AG09319 (cell line): Measurements from ENCODE around the gene FBXO34.

Source experiments
- DNase-seq: peaks from one replicate; pipeline ENCODE4 v3.0.0-alpha.2; 2010; ENCODE audit warnings: low read depth; ENCODE audit errors: extremely low read depth
- TF ChIP-seq, protein P1 (sequence below): IDR thresholded peaks from 2 replicates; pipeline ENCODE4 v1.5.1; 2011; ENCODE audit warnings: low read depth, mild to moderate bottlenecking, inconsistent platforms, low read length, moderate library complexity

Gene FBXO34

DNA sequence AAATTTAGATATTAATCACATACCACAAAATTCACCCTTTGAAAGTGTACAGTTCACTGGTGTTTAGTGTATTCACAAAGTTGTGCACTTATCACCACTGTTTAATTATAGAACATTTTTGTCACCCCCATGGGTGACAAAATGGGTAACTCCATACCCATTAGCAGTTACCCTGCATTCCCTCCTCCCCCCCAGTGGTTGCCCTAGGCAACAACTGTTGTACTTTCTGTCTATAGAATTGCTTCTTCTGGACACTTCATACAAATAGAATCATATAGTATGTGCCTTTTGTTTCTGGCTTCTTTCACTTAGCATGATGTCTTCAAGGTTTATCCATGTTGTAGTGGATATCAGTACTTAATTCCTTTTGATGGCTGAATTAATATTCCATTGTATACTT, 52.7 kb downstream of the FBXO34 start:
- no peak for DNase-seq
- TF ChIP-seq, protein P1, sequence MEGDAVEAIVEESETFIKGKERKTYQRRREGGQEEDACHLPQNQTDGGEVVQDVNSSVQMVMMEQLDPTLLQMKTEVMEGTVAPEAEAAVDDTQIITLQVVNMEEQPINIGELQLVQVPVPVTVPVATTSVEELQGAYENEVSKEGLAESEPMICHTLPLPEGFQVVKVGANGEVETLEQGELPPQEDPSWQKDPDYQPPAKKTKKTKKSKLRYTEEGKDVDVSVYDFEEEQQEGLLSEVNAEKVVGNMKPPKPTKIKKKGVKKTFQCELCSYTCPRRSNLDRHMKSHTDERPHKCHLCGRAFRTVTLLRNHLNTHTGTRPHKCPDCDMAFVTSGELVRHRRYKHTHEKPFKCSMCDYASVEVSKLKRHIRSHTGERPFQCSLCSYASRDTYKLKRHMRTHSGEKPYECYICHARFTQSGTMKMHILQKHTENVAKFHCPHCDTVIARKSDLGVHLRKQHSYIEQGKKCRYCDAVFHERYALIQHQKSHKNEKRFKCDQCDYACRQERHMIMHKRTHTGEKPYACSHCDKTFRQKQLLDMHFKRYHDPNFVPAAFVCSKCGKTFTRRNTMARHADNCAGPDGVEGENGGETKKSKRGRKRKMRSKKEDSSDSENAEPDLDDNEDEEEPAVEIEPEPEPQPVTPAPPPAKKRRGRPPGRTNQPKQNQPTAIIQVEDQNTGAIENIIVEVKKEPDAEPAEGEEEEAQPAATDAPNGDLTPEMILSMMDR = no peak

DNA sequence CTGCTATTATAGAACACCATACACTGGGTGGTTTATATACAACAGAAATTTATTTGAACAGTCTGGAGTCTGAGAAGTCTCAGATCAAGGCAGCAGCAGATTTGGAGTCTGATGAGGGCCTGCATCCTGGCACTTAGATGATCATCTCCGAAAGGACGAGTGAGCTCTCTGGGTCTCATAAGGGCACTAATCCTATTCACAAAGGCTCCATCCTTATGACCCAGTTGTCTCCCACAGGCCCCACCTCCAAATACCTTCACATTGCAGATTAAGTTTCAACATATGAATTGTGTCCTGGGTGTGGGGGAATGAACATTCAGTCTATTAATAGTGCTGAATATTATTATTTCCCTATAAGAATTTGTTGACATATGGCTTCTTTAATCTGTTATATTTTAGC, 53.6 kb downstream of the FBXO34 start:
- DNase-seq = no peak
- TF ChIP-seq, protein P1 = no peak

DNA sequence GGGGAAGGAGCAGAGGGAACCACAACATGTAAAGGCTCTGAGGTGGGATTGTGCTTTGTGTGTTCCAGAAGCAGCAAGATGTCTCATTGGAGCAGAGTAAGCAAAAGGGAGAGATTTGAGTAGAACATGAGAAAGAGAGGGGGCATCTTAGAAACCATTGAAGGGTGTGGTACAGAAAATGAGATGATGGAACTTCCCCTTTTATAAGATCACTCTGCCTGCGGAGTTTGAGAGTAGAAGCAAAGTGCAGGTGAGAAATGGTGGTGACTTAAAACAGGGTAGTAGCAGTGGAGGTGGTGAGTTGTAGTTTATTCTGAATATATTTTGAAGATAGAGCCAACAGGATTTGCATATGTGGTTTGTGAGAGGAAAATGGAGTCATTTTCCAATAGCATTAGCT, 56.0 kb downstream of the FBXO34 start:
- TF ChIP-seq, protein P1 = no peak
- no peak for DNase-seq

DNA sequence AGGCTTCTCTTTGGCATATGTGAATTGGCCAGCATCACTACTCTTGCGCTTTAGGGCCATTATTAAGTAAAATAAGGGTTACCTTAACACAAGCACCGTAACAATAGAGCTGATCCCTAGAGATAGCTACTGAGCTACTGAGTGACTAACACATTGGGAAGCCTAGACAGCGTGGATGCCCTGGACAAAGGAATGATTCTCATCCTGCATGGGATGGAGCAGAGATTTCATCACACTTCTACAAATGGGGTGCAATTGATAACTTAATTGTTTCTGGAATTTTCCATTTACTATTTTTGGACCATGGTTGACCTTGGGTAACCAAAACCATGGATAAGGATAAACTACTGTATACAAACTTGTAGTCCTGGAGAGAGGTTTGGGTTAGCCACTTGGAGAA, 57.1 kb downstream of the FBXO34 start:
- TF ChIP-seq, protein P1 = no peak
- DNase-seq = no peak

DNA sequence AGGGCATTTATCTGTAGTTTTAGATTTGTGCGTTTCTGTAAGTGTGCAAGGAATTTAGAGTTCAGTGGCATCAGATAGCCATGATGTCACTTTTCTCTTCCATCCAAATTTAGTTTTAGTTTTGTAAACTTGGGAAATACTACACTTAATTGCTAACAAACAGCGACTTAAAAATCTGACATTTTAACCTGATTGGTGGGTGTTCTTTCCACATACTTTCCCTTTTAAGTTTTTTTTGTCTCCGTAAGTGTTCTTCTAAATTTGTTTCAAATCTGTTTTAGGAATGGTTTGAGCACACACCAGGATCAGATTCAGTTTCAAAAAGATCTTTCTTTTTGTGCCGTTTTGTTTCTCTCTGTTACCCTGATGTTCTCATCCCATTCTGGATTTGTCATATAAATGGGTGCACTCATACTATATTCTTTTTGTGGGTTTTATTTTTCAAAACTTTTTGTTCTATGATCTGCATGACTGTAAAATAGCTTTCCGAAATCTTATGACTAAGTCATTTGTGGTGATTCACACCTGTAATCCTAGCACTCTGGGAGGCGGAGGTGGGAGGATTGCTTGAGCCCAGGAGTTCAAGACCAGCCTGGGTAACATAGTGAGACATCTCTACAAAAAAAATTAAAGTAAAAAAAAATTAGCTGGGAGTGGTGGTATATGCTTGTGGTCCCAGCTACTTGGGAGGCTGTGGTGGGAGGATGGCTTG, 58.9 kb downstream of the FBXO34 start:
- TF ChIP-seq, protein P1 = no peak
- no peak for DNase-seq

DNA sequence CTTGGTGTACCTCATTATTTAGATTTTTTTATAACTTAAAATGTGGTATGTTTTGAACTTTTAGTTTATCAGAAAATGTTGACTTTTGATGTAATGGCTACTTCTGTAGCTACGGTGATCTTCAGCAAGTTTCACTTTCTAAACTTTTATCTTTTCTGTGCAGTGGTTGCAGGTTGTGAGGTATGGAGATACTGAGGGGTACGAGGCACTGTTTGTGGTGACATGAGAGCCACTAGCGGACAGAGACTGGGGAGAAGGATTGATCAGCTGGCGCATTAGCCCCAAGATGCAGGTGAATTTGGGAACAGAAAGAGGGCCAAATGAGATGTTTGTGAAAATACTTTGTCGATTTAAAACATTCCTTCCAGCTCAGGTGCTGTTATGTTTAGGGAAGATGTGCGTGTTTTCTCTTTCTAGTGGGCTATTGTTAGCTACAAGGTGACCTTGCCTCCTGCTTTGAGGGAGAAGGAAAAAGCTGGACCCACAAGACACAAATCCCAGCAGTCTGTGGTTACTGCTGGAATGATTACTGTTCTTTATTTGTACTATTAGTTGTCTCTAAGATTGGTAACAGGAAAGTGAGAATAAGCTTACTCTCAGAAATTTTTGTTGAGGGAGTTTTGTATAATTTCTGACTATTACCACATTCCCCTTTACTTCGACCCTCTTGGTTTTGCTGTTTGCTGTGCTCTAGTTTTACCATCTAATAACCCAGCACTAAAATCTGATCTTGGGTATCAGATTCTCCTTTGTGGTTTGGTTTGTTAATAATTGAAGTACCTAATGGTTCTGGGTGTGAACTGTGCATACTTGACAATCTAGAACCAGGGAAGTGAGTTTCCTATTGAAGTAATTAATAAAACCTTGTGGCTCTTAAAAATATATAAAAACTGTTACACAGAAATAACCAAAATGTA, 61.7 kb downstream of the FBXO34 start:
- no peak for DNase-seq
- TF ChIP-seq, protein P1 = no peak
